ENCODE data around the gene ADRA2B. TPM values are rescaled to one million over a fixed set of nuclear protein-coding genes. Genes with fewer than 3 reads are reported as not detected.
A peak's percentile ranks its signal among the peaks of the same experiment; 100 is the strongest.

ADRA2B gene
- total and polyA plus RNA-seq, 2 donors (not counting 1 experiment from before 2014, with no cell fraction given) = 0.27 to 0.46 TPM

GRCh38 chr2:96156011-96156820 is 39.8 kb upstream of the ADRA2B start:
- POLR2A ChIA-PET = interaction anchor here (3.0 to 4.2 kb wide), 2 partner anchors 10 to 17 kb away, joined by 8 to 47 read pairs; partner anchors contain the start of gene DUSP2
- Mint-ChIP-seq H3K27me3 (no peaks in the 10 kb centered on the region), H3K4me1 (peaks cover 70% of the 10 kb centered on the region), H3K4me3 (peak overlapping the region; percentile 77), H3K27ac (peak overlapping the region; percentile 46), H3K9me3 (ENCODE audit: insufficient read depth) (peaks cover 2% of the 10 kb centered on the region)
- H3K4me3 ChIP-seq (ENCODE audit: control extremely low read depth in 1 of 5, extremely low read depth in 1 of 5, insufficient read depth in 1 of 5, low read depth in 2 of 5, low read length in 4 of 5) = no peak overlapping the region
- H3K27ac ChIP-seq (ENCODE audit: low read length in 2 of 2) = no peak overlapping the region
- no peaks in the 10 kb centered on the region for H3K27me3 ChIP-seq (replicated peaks in 1 of 4; ENCODE audit: control extremely low read depth in 1 of 4, control insufficient read depth in 3 of 4, insufficient read depth in 4 of 4, low read length in 3 of 4)
- no peak for ATAC-seq (ENCODE audit: low read depth)
- no peaks in the 10 kb centered on the region for H4K20me1 ChIP-seq (ENCODE audit: control insufficient read depth, insufficient read depth, low read length, poor library complexity, severe bottlenecking)
- no peak overlapping the region for H2AFZ ChIP-seq (ENCODE audit: insufficient read depth, low read depth, low read length, poor library complexity, severe bottlenecking)
- H3K36me3 ChIP-seq (replicated peaks in 1 of 2; ENCODE audit: control extremely low read depth in 1 of 2, control insufficient read depth in 1 of 2, extremely low read depth in 1 of 2, insufficient read depth in 2 of 2, low read length in 1 of 2) = no peaks in the 10 kb centered on the region
- H3K4me2 ChIP-seq (replicated peaks; ENCODE audit: low read depth, low read length, poor library complexity, severe bottlenecking) = peak overlapping the region; percentile 69
- no peak overlapping the region for H3K9ac ChIP-seq (ENCODE audit: low read length)
- H3K4me1 ChIP-seq (ENCODE audit: control insufficient read depth in 2 of 2, insufficient read depth in 2 of 2, low read length in 2 of 2) = peaks cover 50 to 55% of the 10 kb centered on the region in 2 donors
- TF ChIP-seq EZH2 (IDR thresholded peaks at IDR 0.05; ENCODE audit: borderline replicate concordance, insufficient read depth, low read depth, low read length, poor library complexity, severe bottlenecking) = no peak
- H3K9me3 ChIP-seq (ENCODE audit: control extremely low read depth in 1 of 3, control insufficient read depth in 2 of 3, insufficient read depth in 1 of 3, low read length in 2 of 3) = peaks cover 0 to 5% (median 0%) of the 10 kb centered on the region in 3 donors
- peak; percentile 24 for DNase-seq
- 73% methylated on average over 6 of the region's 10 CpGs for WGBS (ENCODE audit: insufficient coverage)
- intact Hi-C loops (cut with micrococcal nuclease) = loop anchor here (2.0 kb wide), 1 partner anchor 19 kb away; no protein-coding TSS in a partner anchor
- H3K79me2 ChIP-seq (ENCODE audit: control insufficient read depth, insufficient read depth, low read length) = no peaks in the 10 kb centered on the region
- CTCF ChIA-PET = interaction anchor here (1.0 to 23.6 kb wide), 7 partner anchors 8 to 109 kb away, joined by 3 to 1065 read pairs (median 18); partner anchors contain the start of genes ASTL and DUSP2

- H3K4me2 ChIP-seq (replicated peaks; ENCODE audit: low read depth, low read length, poor library complexity, severe bottlenecking) = no peak overlapping the region
- H2AFZ ChIP-seq (ENCODE audit: insufficient read depth, low read depth, low read length, poor library complexity, severe bottlenecking) = no peak overlapping the region
- Mint-ChIP-seq H3K27me3 (no peaks in the 10 kb centered on the region), H3K9me3 (ENCODE audit: insufficient read depth) (no peaks in the 10 kb centered on the region), H3K27ac (no peak overlapping the region), H3K4me1 (peaks cover 70% of the 10 kb centered on the region), H3K4me3 (no peak overlapping the region)
- no peaks in the 10 kb centered on the region for H4K20me1 ChIP-seq (ENCODE audit: control insufficient read depth, insufficient read depth, low read length, poor library complexity, severe bottlenecking)
- ATAC-seq (ENCODE audit: low read depth) (no peak), DNase-seq (no peak)
- H3K4me3 ChIP-seq (ENCODE audit: control extremely low read depth in 1 of 5, extremely low read depth in 1 of 5, insufficient read depth in 1 of 5, low read depth in 2 of 5, low read length in 4 of 5) = no peak overlapping the region
- CTCF ChIA-PET = interaction anchor here (0.6 to 23.6 kb wide), 3 partner anchors 10 to 17 kb away, joined by 3 to 1065 read pairs (median 18); partner anchors contain the start of gene DUSP2
- POLR2A ChIA-PET = no interaction called here
- no peak overlapping the region for H3K27ac ChIP-seq (ENCODE audit: low read length in 2 of 2)
- H3K4me1 ChIP-seq (ENCODE audit: control insufficient read depth in 2 of 2, insufficient read depth in 2 of 2, low read length in 2 of 2) = peaks cover 51 to 59% of the 10 kb centered on the region in 2 donors
- WGBS (ENCODE audit: insufficient coverage) = 94% methylated on average over 16 of the region's 16 CpGs
- TF ChIP-seq CTCF (IDR thresholded peaks at IDR 0.05) (no peak), EZH2 (IDR thresholded peaks at IDR 0.05; ENCODE audit: borderline replicate concordance, insufficient read depth, low read depth, low read length, poor library complexity, severe bottlenecking) (no peak)
- H3K79me2 ChIP-seq (ENCODE audit: control insufficient read depth, insufficient read depth, low read length) = no peaks in the 10 kb centered on the region
- intact Hi-C loops (cut with micrococcal nuclease) = no loop called here
- no peaks in the 10 kb centered on the region for H3K9me3 ChIP-seq (ENCODE audit: control extremely low read depth in 1 of 3, control insufficient read depth in 2 of 3, insufficient read depth in 1 of 3, low read length in 2 of 3)
- H3K27me3 ChIP-seq (replicated peaks in 1 of 4; ENCODE audit: control extremely low read depth in 1 of 4, control insufficient read depth in 3 of 4, insufficient read depth in 4 of 4, low read length in 3 of 4) = no peaks in the 10 kb centered on the region
- H3K36me3 ChIP-seq (replicated peaks in 1 of 2; ENCODE audit: control extremely low read depth in 1 of 2, control insufficient read depth in 1 of 2, extremely low read depth in 1 of 2, insufficient read depth in 2 of 2, low read length in 1 of 2) = no peaks in the 10 kb centered on the region
- H3K9ac ChIP-seq (ENCODE audit: low read length) = no peak overlapping the region
Measured at GRCh38 chr2:96154506-96155380, 38.4 kb upstream of the ADRA2B start.
